Measurements from ENCODE around the gene SGCD.

- TF ChIP-seq ARNTL (CRISPR knock-in tag; IDR thresholded peaks at IDR 0.05; ENCODE audit: borderline replicate concordance, low read depth) (no peak), TOX (CRISPR knock-in tag; IDR thresholded peaks at IDR 0.05; ENCODE audit: borderline replicate concordance) (no peak), BACH2 (CRISPR knock-in tag; IDR thresholded peaks at IDR 0.05; ENCODE audit: borderline replicate concordance) (no peak), ZFP30 (CRISPR knock-in tag; IDR thresholded peaks at IDR 0.05) (no peak), ISL1 (CRISPR knock-in tag; IDR thresholded peaks at IDR 0.05) (no peak), OSR1 (CRISPR knock-in tag; IDR thresholded peaks at IDR 0.05) (no peak), ZFP3 (CRISPR knock-in tag; IDR thresholded peaks at IDR 0.05) (no peak)
Observed at GRCh38 chr5:156451505-156451904, 124.5 kb downstream of the SGCD start.
